Activated CD8-positive, alpha-beta T cell treated with anti-CD3 and anti-CD28 coated beads for 36 hours (primary cell): ENCODE data around the gene CALCA. TPM values are rescaled to one million over a fixed set of nuclear protein-coding genes. Genes with fewer than 3 reads are reported as not detected.

Experiments used
- ATAC-seq: fragments of 200-7000 bp; cut with Tn5 transposase; one replicate; pipeline ENCODE4 v1.10.0; 2021; ENCODE audit warnings: mild to moderate bottlenecking, moderate library complexity
- CTCF ChIA-PET: fragments of 350-600 bp; sonication (Branson Sonifier 250); formaldehyde crosslinking; loops from one replicate; lab custom pipeline; 2021; ENCODE audit warnings: antibody characterized with exemption; lab: Charles Lee
- POLR2A ChIA-PET: fragments of 350-600 bp; sonication (Branson Sonifier 250); formaldehyde crosslinking; loops from one replicate; lab custom pipeline; 2021; ENCODE audit warnings: antibody characterized with exemption; lab: Charles Lee
- DNase-seq: peaks from one replicate; pipeline ENCODE4 v3.0.0-alpha.2; 2020
- H3K27ac Mint-ChIP-seq: one replicate; pipeline ENCODE4 v1.8.0; 2021; ENCODE audit warnings: mild to moderate bottlenecking, mixed read lengths
- H3K27me3 Mint-ChIP-seq: one replicate; pipeline ENCODE4 v1.8.0; 2021; ENCODE audit warnings: mixed read lengths
- H3K36me3 Mint-ChIP-seq: one replicate; pipeline ENCODE4 v1.8.0; 2021; ENCODE audit warnings: low read depth, mixed read lengths
- H3K4me1 Mint-ChIP-seq: one replicate; pipeline ENCODE4 v1.8.0; 2021; ENCODE audit warnings: low read depth, mixed read lengths
- H3K4me3 Mint-ChIP-seq: one replicate; pipeline ENCODE4 v1.8.0; 2021; ENCODE audit warnings: mild to moderate bottlenecking, moderate library complexity, mixed read lengths
- H3K9me3 Mint-ChIP-seq: one replicate; pipeline ENCODE4 v1.8.0; 2021; ENCODE audit warnings: mixed read lengths
- CTCF ChIP-seq: fragments of 200-600 bp; IDR thresholded peaks from one replicate; pipeline ENCODE4 v1.8.0; 2022; ENCODE audit warnings: antibody characterized with exemption, mild to moderate bottlenecking
- intact Hi-C: fragments of 100-400 bp; cut with micrococcal nuclease; formaldehyde crosslinking; loops from one replicate; pipeline ENCODE4 v1.10.0; 2022
- total RNA-seq, 2 experiments: library from RNA; stranded (reverse); gene quantifications; one replicate each; pipeline ENCODE4 v1.2.3, GENCODE V29; 2021

The CALCA gene
- total RNA-seq, 2 experiments from 2014 or later, result not detected

GRCh38 chr11:14932447-14932846 is 39.7 kb downstream of the CALCA start:
- Mint-ChIP-seq H3K4me3 (no peak overlapping the region), H3K9me3 (peaks cover 4% of the 10 kb centered on the region), H3K27ac (no peak overlapping the region), H3K4me1 (no peaks in the 10 kb centered on the region), H3K36me3 (peaks cover 2% of the 10 kb centered on the region), H3K27me3 (no peaks in the 10 kb centered on the region)
- ATAC-seq (no peak), DNase-seq (no peak)
- CTCF ChIA-PET, result no interaction called here
- POLR2A ChIA-PET, result no interaction called here
- TF ChIP-seq CTCF, result no peak
- intact Hi-C loops, result no loop called here

- CTCF ChIA-PET, result interaction anchor here (1.0 to 1.5 kb wide), 3 partner anchors 9 to 39 kb away, joined by 3 to 4 read pairs (median 3); no protein-coding TSS in a partner anchor
- no peak overlapping the region for H3K4me3 Mint-ChIP-seq
- H3K36me3 Mint-ChIP-seq, result peaks cover 2% of the 10 kb centered on the region
- no peak for ATAC-seq
- H3K27me3 Mint-ChIP-seq, result no peaks in the 10 kb centered on the region
- intact Hi-C loops, result no loop called here
- peaks cover 4% of the 10 kb centered on the region for H3K9me3 Mint-ChIP-seq
- no peak overlapping the region for H3K27ac Mint-ChIP-seq
- POLR2A ChIA-PET, result no interaction called here
- no peaks in the 10 kb centered on the region for H3K4me1 Mint-ChIP-seq
- TF ChIP-seq CTCF, result no peak
- DNase-seq, result no peak
These were observed 41.8 kb downstream of the CALCA start for GRCh38 chr11:14930369-14930768.

- H3K9me3 Mint-ChIP-seq, result peaks cover 4% of the 10 kb centered on the region
- ATAC-seq, result no peak
- ChIA-PET CTCF (interaction anchor here (1.5 kb wide), 1 partner anchor 19 kb away, joined by 4 read pairs; no protein-coding TSS in a partner anchor), POLR2A (no interaction called here)
- H3K27ac Mint-ChIP-seq, result no peak overlapping the region
- intact Hi-C loops, result no loop called here
- no peak overlapping the region for H3K4me3 Mint-ChIP-seq
- no peak for DNase-seq
- peaks cover 2% of the 10 kb centered on the region for H3K36me3 Mint-ChIP-seq
- H3K4me1 Mint-ChIP-seq, result no peaks in the 10 kb centered on the region
- H3K27me3 Mint-ChIP-seq, result no peaks in the 10 kb centered on the region
- TF ChIP-seq CTCF, result no peak
These were observed 45.0 kb downstream of the CALCA start for GRCh38 chr11:14927146-14927545.

- POLR2A ChIA-PET, result no interaction called here
- no peak for DNase-seq
- Mint-ChIP-seq H3K27ac (no peak overlapping the region), H3K27me3 (no peaks in the 10 kb centered on the region), H3K9me3 (peaks cover 4% of the 10 kb centered on the region), H3K4me3 (no peak overlapping the region), H3K4me1 (no peaks in the 10 kb centered on the region), H3K36me3 (peaks cover 2% of the 10 kb centered on the region)
- ATAC-seq, result no peak
- CTCF ChIA-PET, result interaction anchor here (1.1 to 5.6 kb wide), 4 partner anchors 16 to 81 kb away, joined by 3 to 44 read pairs (median 4); no protein-coding TSS in a partner anchor
- no peak for TF ChIP-seq CTCF
- intact Hi-C loops, result no loop called here
These were observed 47.8 kb downstream of the CALCA start for GRCh38 chr11:14924318-14924717.

Other genes starting within 250 kb of the CALCA start
- 10 to 100 TPM; 12.9 to 13.9 TPM for gene CYP2R1, start 80.1 kb downstream of the CALCA start, total RNA-seq
- 1 to 10 TPM; 3.9 to 4.7 TPM for gene CALCB, start 101.2 kb upstream of the CALCA start, total RNA-seq
- gene INSC, start 142.6 kb upstream of the CALCA start, total RNA-seq, result 1 to 10 TPM in 1 of 2 experiments, under 1 TPM in 1; 0.74 to 1.4 TPM